Stomach smooth muscle (tissue), 2 donors: ENCODE results near the gene SERPINA3.

Source experiments
- H3K27ac ChIP-seq: one replicate; pipeline ENCODE4 v1.7.0; 2013; ENCODE audit warnings: mild to moderate bottlenecking, low read length, inconsistent platforms
- H3K27me3 ChIP-seq, 2 donors: one replicate each; pipeline ENCODE4 v1.7.0; 2013; ENCODE audit warnings: low read length in 2 of 2; ENCODE audit not compliant: insufficient read depth in 2 of 2, control insufficient read depth in 1 of 2
- H3K36me3 ChIP-seq, 2 donors: one replicate each; pipeline ENCODE4 v1.7.0; 2013; ENCODE audit warnings: low read length in 2 of 2; ENCODE audit not compliant: control insufficient read depth in 2 of 2, insufficient read depth in 2 of 2
- H3K4me1 ChIP-seq: one replicate; pipeline ENCODE4 v1.7.0; 2013; ENCODE audit warnings: low read length; ENCODE audit not compliant: control insufficient read depth, insufficient read depth
- H3K4me3 ChIP-seq, 2 donors: one replicate each; pipeline ENCODE4 v1.7.0; 2013; ENCODE audit warnings: low read length in 2 of 2
- H3K9ac ChIP-seq, 2 donors: one replicate each; pipeline ENCODE4 v1.7.0; 2013; ENCODE audit warnings: low read length in 2 of 2, mild to moderate bottlenecking in 1 of 2
- H3K9me3 ChIP-seq, 2 donors: one replicate each; pipeline ENCODE4 v1.7.0; 2013; ENCODE audit warnings: low read length in 2 of 2; ENCODE audit not compliant: control insufficient read depth in 2 of 2
- donor health status: healthy.
- donor health status: Pancreatic carcinoma.

The SERPINA3 gene

GRCh38 chr14:94656043-94656442, 43.9 kb downstream of the SERPINA3 start:
- peaks cover 0 to under 1% of the 10 kb centered on the region in 2 donors for H3K27me3 ChIP-seq
- no peak overlapping the region for H3K4me3 ChIP-seq
- H3K4me1 ChIP-seq, result no peaks in the 10 kb centered on the region
- no peaks in the 10 kb centered on the region for H3K36me3 ChIP-seq
- peaks cover 0 to 3% of the 10 kb centered on the region in 2 donors for H3K9me3 ChIP-seq
- H3K9ac ChIP-seq, result no peak overlapping the region
- no peak overlapping the region for H3K27ac ChIP-seq

GRCh38 chr14:94659256-94659655, 47.1 kb downstream of the SERPINA3 start:
- Histone ChIP-seq H3K9ac (no peak overlapping the region), H3K27me3 (peaks cover 0 to 6% of the 10 kb centered on the region in 2 donors), H3K4me3 (no peak overlapping the region), H3K4me1 (no peaks in the 10 kb centered on the region), H3K9me3 (peaks cover 3 to 4% of the 10 kb centered on the region in 2 donors), H3K27ac (no peak overlapping the region), H3K36me3 (no peaks in the 10 kb centered on the region)

DNA sequence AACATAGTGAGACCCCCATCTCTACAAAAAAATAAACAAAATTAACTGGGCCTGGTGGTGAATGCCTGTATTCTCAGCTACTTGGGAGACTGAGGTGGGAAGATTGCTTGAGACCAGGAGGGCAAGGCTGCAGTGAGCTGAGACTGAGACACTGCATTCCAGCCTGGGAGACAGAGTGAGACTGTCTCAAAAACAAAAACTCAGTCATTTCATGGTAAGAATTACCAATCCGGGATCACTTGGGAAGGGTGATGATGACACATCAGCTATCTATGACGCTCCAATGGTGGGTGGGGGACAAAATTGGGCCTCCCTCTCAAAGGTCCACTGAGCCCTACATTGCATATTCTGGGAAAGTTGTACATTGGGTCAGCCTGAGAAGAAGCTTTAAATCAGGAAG, 47.7 kb downstream of the SERPINA3 start:
- H3K9ac ChIP-seq, result no peak overlapping the region
- peaks cover 0 to 6% of the 10 kb centered on the region in 2 donors for H3K27me3 ChIP-seq
- no peak overlapping the region for H3K27ac ChIP-seq
- no peaks in the 10 kb centered on the region for H3K36me3 ChIP-seq
- peaks cover 3 to 4% of the 10 kb centered on the region in 2 donors for H3K9me3 ChIP-seq
- no peak overlapping the region for H3K4me3 ChIP-seq
- H3K4me1 ChIP-seq, result no peaks in the 10 kb centered on the region

DNA sequence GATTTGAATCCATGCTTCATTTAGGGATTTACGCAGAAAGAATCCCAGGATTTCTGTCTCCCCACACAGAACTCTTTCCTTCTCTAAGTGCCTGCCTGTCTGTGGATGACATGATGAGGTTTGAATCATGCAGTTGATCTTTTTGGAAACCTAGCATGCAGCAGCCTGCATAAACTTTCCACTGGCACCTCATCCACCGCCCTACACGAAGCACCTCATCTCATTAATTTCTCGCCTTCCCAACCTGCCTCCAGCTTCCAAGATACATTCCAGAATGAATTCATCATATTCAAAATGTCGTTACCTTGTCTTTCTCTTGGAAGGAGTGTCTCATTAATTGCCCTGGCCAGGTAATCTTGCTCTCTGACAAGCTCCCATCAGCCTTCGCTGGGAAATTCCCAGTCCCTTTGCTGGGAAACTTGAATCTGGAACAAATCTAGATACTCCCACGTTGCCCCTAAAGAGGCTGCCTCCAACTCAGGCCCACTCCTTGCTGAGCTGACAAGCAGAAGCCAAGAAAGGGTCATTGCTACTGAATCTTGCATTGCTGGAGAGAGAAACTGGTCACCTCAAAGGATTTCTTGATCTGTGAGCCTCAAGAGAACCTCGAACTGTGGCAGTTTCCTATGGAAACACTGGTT, 48.2 kb downstream of the SERPINA3 start:
- Histone ChIP-seq H3K36me3 (no peaks in the 10 kb centered on the region), H3K9me3 (peaks cover under 1 to 4% of the 10 kb centered on the region in 2 donors), H3K27ac (no peak overlapping the region), H3K9ac (no peak overlapping the region), H3K4me1 (no peaks in the 10 kb centered on the region), H3K27me3 (peaks cover 0 to 6% of the 10 kb centered on the region in 2 donors), H3K4me3 (no peak overlapping the region)

DNA sequence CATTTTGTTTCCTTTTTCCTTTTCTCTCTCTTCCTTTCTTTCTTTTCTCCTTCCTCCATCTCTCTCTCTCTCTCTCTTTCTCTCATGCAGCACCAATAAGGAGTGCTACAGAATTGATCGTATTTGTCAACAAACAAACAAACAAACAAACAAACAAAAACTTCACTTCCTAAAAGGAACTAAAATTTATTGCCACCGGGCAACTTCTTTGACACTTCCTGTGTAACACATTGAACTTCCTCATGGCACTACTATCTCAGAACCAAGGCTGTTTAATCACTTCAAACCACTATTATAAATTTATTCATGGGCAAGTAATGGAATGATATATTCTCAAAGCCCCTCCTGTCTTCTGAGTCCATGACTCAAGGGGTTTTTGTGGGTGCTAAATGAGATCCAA, 51.3 kb downstream of the SERPINA3 start:
- peaks cover 0 to 6% of the 10 kb centered on the region in 2 donors for H3K27me3 ChIP-seq
- H3K4me3 ChIP-seq, result no peak overlapping the region
- no peak overlapping the region for H3K9ac ChIP-seq
- H3K36me3 ChIP-seq, result no peaks in the 10 kb centered on the region
- H3K9me3 ChIP-seq, result peaks cover 0 to 4% of the 10 kb centered on the region in 2 donors
- no peak overlapping the region for H3K27ac ChIP-seq
- H3K4me1 ChIP-seq, result no peaks in the 10 kb centered on the region

- no peaks in the 10 kb centered on the region for H3K36me3 ChIP-seq
- no peak overlapping the region for H3K27ac ChIP-seq
- peaks cover 0 to 4% of the 10 kb centered on the region in 2 donors for H3K9me3 ChIP-seq
- H3K4me1 ChIP-seq, result no peaks in the 10 kb centered on the region
- no peak overlapping the region for H3K9ac ChIP-seq
- H3K4me3 ChIP-seq, result no peak overlapping the region
- H3K27me3 ChIP-seq, result peaks cover 0 to 6% of the 10 kb centered on the region in 2 donors
Measured at GRCh38 chr14:94663965-94664704, 51.9 kb downstream of the SERPINA3 start.

GRCh38 chr14:94665121-94665520, 52.9 kb downstream of the SERPINA3 start:
- no peak overlapping the region for H3K4me3 ChIP-seq
- H3K36me3 ChIP-seq, result no peaks in the 10 kb centered on the region
- no peak overlapping the region for H3K9ac ChIP-seq
- H3K27me3 ChIP-seq, result peaks cover 0 to 6% of the 10 kb centered on the region in 2 donors
- H3K9me3 ChIP-seq, result peaks cover 0 to 4% of the 10 kb centered on the region in 2 donors
- no peak overlapping the region for H3K27ac ChIP-seq
- H3K4me1 ChIP-seq, result no peaks in the 10 kb centered on the region

DNA sequence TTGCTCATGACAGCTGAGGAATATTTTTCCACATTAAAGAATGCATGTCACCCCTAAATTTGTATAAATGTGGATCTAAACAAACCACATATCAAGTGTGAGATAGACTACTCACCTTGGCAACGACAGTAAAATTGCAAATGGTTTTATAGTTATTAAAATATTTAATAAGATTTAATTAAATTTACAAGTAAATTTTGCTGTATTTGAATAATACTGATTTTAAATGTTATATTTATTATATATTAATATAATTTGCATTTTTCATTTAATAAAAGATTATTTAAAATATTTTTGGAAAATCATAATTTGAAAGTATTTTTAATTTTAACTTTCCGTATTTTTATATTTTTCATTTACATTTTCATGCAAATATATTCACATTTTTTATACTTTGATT, 53.4 kb downstream of the SERPINA3 start:
- H3K27me3 ChIP-seq, result peaks cover 0 to 6% of the 10 kb centered on the region in 2 donors
- no peak overlapping the region for H3K27ac ChIP-seq
- H3K4me3 ChIP-seq, result no peak overlapping the region
- no peaks in the 10 kb centered on the region for H3K36me3 ChIP-seq
- peaks cover 0 to 4% of the 10 kb centered on the region in 2 donors for H3K9me3 ChIP-seq
- no peak overlapping the region for H3K9ac ChIP-seq
- no peaks in the 10 kb centered on the region for H3K4me1 ChIP-seq

GRCh38 chr14:94670692-94671285, 58.6 kb downstream of the SERPINA3 start:
- H3K4me1 ChIP-seq, result no peaks in the 10 kb centered on the region

GRCh38 chr14:94671870-94672444, 59.8 kb downstream of the SERPINA3 start:
- Histone ChIP-seq H3K27me3 (peaks cover 0 to 7% of the 10 kb centered on the region in 2 donors), H3K4me1 (no peaks in the 10 kb centered on the region), H3K4me3 (no peak overlapping the region), H3K27ac (no peak overlapping the region), H3K9ac (no peak overlapping the region), H3K36me3 (no peaks in the 10 kb centered on the region), H3K9me3 (no peaks in the 10 kb centered on the region)

More at GRCh38 chr14:94670692-94671285, 58.6 kb downstream of the SERPINA3 start:
- no peak overlapping the region for H3K27ac ChIP-seq
- H3K36me3 ChIP-seq, result no peaks in the 10 kb centered on the region
- H3K27me3 ChIP-seq, result peaks cover 0 to 7% of the 10 kb centered on the region in 2 donors
- no peaks in the 10 kb centered on the region for H3K9me3 ChIP-seq
- no peak overlapping the region for H3K4me3 ChIP-seq
- no peak overlapping the region for H3K9ac ChIP-seq
